PFSK-1 (cell line): Measurements from ENCODE around the gene CD200.

ENCODE experiments used
- TAF1 ChIP-seq: IDR thresholded peaks from 2 replicates; pipeline ENCODE4 v1.6.1; 2012; ENCODE audit warnings: low read length, control low read depth, borderline replicate concordance; ENCODE audit not compliant: insufficient read depth
- TF ChIP-seq, protein P1 (sequence below), 2 experiments: IDR thresholded peaks; 2 replicates each; pipeline versions ENCODE4 v1.6.1 to v1.8.0; 2011 to 2012; ENCODE audit warnings: low read depth in 2 of 2, low read length in 2 of 2, control low read depth in 1 of 2, inconsistent platforms in 1 of 2, mild to moderate bottlenecking in 1 of 2, moderate library complexity in 1 of 2; ENCODE audit not compliant: insufficient read depth in 1 of 2

DNA sequence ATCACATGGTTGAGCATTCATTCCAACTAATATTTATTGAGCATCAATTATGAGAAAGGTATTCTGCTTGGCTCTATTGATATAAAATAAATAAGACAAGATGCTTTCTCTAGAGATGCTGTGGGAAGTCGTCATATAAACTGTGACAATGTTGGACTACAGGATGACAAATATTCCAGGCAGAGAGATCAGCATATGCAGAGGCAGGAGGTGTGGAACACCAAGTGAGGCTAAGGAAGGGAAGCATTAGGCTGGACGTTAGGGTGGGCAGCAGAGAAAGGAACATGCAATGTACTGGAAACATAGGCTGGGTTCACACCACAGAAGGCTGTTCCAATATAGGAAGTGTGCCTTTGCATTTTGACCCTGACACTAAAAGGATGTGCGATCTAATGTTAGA lies 38.6 kb downstream of the CD200 start:
- TF ChIP-seq, protein P1, sequence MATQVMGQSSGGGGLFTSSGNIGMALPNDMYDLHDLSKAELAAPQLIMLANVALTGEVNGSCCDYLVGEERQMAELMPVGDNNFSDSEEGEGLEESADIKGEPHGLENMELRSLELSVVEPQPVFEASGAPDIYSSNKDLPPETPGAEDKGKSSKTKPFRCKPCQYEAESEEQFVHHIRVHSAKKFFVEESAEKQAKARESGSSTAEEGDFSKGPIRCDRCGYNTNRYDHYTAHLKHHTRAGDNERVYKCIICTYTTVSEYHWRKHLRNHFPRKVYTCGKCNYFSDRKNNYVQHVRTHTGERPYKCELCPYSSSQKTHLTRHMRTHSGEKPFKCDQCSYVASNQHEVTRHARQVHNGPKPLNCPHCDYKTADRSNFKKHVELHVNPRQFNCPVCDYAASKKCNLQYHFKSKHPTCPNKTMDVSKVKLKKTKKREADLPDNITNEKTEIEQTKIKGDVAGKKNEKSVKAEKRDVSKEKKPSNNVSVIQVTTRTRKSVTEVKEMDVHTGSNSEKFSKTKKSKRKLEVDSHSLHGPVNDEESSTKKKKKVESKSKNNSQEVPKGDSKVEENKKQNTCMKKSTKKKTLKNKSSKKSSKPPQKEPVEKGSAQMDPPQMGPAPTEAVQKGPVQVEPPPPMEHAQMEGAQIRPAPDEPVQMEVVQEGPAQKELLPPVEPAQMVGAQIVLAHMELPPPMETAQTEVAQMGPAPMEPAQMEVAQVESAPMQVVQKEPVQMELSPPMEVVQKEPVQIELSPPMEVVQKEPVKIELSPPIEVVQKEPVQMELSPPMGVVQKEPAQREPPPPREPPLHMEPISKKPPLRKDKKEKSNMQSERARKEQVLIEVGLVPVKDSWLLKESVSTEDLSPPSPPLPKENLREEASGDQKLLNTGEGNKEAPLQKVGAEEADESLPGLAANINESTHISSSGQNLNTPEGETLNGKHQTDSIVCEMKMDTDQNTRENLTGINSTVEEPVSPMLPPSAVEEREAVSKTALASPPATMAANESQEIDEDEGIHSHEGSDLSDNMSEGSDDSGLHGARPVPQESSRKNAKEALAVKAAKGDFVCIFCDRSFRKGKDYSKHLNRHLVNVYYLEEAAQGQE (IDR thresholded peaks at IDR 0.05; ENCODE audit: insufficient read depth in 1 of 2, low read depth in 2 of 2, low read length in 2 of 2): no peak
- no peak for TF ChIP-seq TAF1
